Sigmoid colon (tissue), 3 donors: Measurements from ENCODE around the gene RELCH.

Experiments
- POLR2A ChIP-seq, 2 donors: fragments of 450-650 bp; IDR thresholded peaks; one replicate each; pipeline ENCODE4 v1.6.1; 2016; ENCODE audit warnings: antibody characterized with exemption in 2 of 2, mild to moderate bottlenecking in 2 of 2, moderate library complexity in 2 of 2
- TF ChIP-seq, protein P1 (sequence below), 4 experiments: fragments of 450-650 bp in 3 of 4; fragments of 200-600 bp in 1 of 4; IDR thresholded peaks; one replicate each; pipeline ENCODE4 v1.5.1; 2016 to 2019; ENCODE audit warnings: antibody characterized with exemption in 4 of 4, mild to moderate bottlenecking in 3 of 4, moderate library complexity in 2 of 4

DNA sequence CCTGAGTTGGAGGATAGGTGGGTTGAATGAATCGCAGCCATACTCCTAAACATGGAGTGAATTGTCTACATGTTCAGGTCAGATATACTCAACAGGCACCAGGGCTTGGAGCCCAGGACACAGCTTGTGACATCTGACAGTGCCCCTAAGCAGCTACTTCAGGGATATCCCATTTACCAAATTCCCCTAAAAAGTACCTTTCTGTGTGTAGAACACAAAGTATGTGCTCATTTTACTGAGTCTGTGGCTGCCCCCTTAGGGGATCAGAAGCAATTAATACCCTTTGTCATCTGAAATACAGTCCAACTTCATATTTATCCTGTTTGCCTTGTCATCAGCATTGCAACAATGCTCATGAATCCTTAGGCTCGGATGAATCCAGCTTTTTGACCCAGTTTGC lies 158.9 kb downstream of the RELCH start:
- TF ChIP-seq, protein P1, sequence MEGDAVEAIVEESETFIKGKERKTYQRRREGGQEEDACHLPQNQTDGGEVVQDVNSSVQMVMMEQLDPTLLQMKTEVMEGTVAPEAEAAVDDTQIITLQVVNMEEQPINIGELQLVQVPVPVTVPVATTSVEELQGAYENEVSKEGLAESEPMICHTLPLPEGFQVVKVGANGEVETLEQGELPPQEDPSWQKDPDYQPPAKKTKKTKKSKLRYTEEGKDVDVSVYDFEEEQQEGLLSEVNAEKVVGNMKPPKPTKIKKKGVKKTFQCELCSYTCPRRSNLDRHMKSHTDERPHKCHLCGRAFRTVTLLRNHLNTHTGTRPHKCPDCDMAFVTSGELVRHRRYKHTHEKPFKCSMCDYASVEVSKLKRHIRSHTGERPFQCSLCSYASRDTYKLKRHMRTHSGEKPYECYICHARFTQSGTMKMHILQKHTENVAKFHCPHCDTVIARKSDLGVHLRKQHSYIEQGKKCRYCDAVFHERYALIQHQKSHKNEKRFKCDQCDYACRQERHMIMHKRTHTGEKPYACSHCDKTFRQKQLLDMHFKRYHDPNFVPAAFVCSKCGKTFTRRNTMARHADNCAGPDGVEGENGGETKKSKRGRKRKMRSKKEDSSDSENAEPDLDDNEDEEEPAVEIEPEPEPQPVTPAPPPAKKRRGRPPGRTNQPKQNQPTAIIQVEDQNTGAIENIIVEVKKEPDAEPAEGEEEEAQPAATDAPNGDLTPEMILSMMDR (IDR thresholded peaks at IDR 0.05), result no peak
- TF ChIP-seq POLR2A (IDR thresholded peaks at IDR 0.05), result no peak
